HG03520 (cell line): ENCODE measurements around the gene FGF2.
"Not testable (repeated sequence)": the region's sequence is repeated elsewhere in the genome, so short reads cannot be mapped to it uniquely, and the experiment has no call there.

Source experiments
- ATAC-seq: cut with Tn5 transposase; IDR thresholded peaks from one replicate; pipeline ENCODE4 v1.9.1; 2021; ENCODE audit warnings: mild to moderate bottlenecking, moderate library complexity; ENCODE audit not compliant: unreplicated experiment

FGF2 gene

DNA sequence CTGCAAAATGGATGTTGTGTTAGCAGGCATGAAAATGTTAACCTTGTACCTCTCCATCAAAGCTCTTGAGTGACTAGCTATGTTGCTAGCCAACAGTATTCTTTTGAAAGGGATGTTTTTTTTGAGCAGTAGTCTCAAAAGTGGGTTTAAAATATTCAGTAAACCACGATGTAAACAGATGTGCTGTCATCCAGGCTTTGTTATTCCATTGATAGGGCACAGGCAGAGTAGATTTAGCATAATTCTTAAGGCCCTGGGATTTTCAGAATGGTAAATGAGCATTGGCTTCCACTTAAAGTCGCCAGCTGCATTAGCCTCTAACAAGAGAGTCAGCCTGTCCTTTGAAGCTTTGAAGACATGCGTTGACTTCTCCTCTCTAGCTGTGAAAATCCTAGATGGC lies 18.4 kb downstream of the FGF2 start:
- ATAC-seq, result no peak

DNA sequence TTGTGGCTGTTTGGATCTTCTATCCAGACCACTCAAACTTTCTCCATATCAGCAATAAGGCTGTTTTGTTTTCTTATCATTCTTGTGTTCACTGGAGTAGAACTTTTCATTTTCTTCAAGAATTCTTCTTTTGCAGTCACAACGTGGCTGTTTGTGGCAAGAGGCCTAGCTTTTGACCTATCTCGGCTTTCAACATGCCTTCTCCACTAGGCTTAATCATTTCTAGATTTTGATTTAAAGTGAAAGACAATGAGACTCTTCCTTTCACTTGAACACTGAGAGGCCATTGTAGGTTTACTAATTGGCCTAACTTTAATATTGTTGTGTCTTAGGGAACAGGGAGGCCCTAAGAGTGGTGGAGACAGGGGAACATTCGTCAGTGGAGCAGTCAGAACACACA lies 19.1 kb downstream of the FGF2 start:
- no peak for ATAC-seq

DNA sequence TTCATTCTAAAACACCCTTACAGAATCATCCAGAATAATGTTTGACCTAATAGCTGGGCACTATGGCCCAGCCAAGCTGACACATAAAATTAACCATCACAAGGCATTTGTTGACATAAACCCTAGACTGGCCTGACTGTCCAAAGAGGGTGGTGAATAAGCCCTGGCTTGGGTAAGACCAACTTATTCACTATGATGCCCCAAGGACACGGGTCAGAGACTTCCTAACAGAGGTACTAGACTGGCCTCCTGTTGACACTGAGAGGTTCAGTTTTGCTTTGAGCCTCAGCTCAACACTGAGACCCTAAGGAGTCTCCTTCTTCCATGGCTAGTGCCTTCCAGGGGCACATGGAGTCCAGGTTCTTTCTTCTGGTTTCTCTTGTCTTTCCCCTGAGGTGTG lies 21.3 kb downstream of the FGF2 start:
- no peak for ATAC-seq

DNA sequence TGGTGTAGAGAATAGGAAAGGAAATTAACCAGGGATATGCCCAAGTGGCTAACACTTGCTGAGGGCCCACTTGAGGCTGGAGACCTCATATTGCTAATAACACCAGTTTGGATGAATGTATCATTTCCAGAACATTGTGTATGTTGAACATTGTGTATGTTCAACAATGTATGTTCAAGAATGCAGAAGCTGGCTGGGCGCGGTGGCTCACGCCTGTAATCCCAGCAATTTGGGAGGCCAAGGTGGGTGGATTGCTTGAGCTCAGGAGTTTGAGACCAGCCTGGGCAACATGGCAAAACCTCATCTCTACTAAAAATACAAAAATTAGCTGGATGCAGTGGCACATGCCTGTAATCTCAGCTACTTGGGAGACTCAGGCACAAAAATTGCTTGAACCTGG lies 23.2 kb downstream of the FGF2 start:
- ATAC-seq, result not testable (repeated sequence)

DNA sequence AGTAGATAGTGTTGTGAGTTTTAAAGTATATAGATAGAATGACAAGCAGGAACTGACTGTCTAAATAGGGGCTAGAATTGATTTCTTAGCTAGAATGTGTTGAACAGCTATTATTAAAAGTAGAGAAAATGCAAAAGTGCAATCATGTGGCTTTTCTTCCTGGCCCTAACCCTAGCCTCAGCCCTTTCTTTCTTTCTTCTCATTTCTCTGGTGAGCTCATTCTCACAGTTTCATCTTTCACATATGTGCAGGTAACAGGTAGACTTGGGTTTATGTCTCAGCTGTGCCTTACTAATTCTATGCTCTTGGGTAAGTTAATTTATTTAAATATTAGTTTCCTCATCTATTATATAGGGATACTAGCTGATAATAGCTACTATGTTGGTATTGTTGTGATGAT lies 24.9 kb downstream of the FGF2 start:
- no peak for ATAC-seq

DNA sequence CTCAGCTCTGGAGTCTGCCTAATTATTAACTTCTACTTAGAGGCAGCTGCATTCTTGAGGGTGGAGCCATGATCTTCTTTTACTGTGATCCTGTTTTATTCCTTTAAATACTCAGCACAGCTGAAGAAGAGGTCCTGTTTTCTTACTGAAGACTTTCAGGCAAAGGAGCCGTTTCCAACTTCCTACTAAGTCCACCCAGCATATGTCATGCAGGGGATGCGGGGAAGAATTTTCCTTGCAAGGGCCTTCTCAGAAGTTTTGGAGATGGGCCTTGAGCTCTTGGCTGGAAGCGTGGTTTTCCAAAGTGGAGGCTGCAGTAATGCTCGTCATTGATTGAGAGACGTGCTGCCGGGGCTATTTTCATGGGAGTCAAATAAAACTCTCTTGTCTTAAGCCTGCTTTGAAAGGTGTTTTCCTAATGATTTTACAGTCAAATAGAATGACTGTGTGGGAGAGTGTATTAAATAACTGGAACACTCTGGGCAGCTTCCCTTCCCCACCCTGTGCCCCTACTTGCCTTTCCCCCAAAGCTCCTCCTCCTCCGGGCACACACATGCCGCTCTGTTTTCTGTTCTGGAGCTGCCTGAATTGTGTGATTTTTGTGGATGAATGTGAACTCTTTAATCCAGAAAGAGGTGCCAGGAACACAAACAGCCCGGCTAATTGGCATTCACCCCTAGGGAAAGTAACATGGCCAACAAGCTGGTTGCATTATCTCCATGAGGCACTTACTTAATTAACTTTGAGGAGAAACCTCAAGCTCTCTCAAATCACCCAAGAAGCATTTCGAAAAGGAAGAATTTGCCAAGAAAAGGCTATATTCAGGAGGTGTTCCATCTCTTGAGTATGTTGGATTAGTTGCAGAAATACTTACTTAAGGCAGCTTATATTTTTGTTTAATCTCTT lies 28.1 kb downstream of the FGF2 start:
- ATAC-seq, result no peak

DNA sequence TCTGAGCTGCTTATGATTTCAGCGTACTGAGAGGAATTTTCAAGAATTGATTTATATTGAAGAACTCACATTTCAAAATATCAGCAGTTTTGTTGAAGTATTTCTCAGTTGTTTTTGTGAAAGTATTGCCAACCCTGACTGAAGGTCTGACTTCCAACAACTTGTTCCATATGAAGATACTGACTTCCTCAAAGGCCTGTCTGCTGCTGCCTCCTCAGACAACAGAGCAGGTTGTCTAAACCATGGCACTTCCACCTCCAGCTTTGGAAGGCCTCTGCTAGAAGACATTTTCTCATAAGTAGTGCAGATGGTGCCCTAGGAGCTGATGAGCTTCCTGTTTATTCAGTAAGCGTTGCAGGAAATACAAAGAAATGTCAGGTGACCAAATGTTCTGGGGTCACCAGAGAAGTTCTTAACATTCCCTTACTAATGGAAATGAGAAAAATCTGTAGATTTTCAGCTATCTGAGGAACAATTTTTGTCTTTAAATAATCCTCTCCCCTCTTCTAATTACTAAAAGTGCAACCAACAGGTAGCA lies 28.8 kb downstream of the FGF2 start:
- ATAC-seq, result no peak

DNA sequence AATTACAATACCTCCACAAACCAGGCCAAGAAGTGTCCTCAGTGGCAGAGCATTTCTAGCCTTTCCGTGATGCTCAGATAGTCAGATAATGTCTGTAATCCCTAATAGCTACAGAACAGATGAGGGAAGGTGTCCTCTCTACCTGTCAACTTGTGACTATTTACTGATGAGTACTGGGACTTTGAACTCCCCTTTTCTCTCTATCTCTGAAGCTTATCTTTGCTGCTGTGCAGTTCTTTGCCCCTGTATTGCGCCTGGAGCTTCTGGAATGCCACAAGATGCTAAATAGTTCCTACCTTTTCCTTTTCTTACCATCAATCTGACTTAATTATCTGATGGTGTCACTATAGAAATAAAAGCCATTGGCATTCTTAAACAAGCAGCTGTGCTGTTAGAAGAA lies 30.5 kb downstream of the FGF2 start:
- no peak for ATAC-seq

DNA sequence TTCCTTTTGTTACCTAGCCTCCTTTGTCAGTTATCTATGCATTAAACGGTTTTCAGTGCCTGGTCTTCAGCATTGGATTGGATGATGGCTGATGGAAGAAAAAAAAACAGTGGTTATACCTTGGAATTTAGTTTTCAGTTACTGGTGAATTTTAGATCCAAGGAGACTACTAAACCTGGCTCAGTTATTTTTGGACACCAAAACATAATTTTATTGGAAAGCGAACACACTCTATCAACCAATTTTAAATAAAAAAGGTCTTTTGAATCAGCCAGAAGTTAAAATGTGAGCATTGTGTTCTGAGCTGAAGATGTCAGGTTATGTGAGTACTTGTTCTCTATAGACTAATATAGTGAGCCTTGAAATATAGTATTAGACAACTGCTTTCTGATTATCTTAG lies 32.1 kb downstream of the FGF2 start:
- no peak for ATAC-seq

DNA sequence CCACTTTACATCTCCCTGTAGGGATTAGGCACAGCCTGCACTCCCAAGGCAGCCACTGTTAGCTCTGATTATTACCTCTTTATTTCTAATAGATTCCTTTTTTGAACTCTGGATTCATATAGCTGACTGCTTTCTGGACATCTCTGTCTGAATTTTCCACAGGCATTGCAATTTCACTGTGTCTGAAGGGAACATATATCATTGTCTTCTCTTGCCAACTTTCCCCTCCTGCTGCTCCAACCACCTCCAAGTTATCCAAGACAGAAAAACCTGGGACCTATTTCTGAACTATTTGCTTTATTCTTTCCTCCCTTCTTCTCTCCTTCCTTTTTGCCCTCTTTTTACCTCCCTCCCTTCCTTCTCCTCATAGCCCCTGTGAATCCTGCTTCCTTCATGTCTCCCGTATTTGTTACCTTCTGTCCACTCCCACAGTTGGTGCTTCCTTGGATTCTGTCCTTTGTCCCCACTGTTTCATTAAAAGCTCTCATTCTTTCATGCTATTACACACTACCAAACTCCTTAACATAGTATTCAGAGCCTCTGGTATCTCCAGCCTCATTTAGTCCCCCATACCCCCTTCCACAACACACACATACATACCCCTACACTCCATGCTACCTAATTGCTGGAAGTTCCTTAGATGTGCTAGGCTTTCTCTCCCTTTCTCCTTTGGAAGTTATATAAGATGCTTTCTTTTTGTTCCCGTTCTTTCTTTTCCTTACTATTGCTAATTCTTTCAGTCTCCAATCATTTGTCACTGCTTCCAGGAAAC lies 34.7 kb downstream of the FGF2 start:
- ATAC-seq, result no peak

DNA sequence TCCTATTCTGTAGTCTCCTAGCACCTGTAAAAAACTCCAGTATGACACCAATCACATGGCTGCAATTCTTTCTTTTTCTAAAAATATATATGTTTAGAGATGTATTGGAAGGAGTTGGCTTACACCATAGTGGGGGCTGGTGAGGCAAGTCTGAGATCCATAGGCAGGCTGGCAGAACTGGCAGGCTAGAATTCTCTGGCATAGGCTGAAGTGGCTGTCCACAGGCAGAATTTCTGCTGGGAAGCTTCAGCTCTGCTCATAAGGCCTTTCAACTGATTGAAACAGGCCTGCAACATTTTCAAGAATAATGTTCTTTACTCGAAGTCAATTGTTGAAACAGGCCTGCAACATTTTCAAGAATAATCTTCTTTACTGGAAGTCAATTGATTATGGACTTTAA lies 37.0 kb downstream of the FGF2 start:
- no peak for ATAC-seq

DNA sequence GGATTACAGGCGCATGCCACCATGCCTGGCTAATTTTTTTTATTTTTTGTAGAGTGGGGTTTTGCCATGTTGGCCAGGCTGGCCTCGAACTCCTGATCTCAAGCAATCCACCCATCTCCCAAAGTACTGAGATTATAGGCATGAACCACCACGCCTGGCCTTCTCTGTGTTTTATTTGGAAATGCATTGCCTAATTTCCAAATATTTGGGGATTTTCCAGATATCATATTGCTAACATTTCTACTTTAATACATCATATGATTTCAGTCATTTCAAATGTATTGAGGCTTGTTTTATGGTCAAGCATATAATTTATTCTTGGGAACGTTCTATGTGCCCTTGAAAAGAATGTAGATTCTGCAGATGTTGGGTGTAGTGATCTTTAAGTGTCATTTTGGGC lies 38.8 kb downstream of the FGF2 start:
- no peak for ATAC-seq

DNA sequence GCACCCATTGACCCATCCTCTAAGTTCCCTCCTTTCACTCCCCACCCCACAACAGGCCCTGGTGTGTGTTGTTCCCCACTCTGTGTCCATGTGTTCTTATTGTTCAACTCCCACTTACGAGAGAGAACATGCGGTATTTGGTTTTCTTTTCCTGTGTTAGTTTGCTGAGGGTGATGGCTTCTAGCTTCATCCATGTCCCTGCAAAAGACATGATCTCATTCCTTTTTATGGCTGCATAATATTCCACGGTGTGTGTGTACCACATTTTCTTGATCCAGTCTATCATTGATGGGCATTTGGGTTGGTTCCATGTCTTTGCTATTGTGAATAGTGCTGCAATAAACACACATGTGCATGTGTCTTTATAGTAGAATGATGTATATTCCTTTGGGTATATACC lies 41.6 kb downstream of the FGF2 start:
- not testable (repeated sequence) for ATAC-seq

DNA sequence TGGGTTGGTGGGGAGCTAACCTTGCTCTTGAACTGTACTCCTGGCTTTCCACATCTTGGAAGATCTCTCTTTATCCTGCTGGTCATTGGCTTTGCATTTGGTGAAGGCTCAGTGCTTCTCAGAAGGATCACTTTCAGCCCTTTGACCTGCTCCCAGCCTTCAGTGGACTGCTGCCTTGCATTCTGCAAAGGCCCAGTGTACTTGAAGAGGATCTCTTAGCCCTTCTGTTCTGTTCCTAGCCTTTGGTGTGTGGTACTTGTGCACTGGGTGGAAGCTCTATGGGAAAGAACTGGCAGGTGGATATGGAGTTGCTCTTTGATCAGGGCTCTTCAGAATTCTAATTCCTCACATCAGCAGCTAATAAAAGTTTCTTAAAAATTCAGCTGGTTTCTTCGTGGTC lies 46.5 kb downstream of the FGF2 start:
- ATAC-seq, result no peak

DNA sequence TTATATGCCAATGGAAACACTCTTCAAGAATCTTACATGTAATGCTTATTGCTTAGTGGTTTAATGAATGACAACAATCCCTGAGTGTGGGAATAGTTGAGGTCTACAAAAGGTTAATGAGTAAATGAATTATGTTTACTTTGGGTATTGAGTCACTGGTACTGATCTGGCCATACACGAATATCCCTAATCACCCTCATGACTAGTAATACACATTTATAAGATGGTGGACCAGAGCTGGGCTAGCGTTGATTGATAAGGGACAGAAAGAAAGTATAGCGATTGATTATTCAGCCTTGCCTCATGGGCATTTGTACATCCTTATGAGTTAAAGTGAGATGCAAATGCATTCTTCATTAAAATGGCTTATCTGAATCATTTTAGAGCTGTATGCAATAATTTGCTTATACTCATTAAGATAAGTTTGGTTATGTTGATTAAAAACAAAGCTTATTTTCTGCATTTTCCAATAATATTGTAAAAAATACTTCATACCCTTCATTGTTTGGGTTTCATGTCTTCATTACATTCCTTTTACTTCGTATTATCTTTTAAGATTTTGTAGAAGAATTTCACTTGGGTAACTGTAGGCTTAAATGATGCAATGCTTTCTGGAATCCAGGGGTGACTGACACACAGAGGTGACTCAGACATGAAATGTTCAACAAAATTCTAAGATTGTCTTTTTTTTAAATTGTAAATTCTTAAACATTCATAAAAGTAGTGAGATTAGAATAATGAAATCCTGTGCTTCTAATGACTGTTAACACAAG lies 47.4 kb downstream of the FGF2 start:
- ATAC-seq, result no peak

DNA sequence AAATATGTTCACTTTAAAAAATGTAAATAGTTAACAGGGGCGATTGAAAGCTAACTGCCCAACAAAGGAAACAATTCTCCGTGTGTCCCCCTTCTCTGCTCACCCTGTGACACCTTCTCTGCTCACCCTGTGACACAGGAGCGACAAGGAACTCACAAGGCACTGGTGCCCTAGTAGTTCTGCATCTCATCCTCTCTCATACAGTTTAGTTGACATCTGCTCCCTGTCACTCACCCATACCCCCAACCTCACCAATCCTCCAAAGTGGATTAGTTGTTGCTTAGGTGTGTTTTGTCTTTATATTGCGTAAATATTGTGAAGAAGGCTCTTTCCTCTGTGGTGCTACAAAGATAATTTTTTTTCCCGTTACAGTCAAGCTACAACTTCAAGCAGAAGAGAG lies 49.3 kb downstream of the FGF2 start:
- no peak for ATAC-seq

DNA sequence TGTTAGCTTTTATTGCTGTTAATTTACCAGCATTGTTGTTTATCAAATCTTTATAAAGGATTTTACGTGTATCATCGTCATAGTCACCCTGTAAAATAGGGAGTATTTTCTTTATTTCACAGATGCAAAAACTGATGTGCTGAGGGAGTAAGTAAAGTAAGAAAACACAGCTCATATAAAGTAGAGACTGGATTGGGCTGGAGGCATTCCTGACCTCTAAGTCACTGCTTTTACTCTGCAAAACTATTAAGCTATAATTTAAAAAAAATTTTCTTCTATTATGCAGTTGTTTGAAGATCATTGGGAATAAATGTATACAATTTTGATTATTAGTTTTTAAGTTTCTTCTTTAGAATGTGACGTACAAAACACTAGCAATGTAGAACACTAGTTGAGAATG lies 49.8 kb downstream of the FGF2 start:
- ATAC-seq, result no peak

DNA sequence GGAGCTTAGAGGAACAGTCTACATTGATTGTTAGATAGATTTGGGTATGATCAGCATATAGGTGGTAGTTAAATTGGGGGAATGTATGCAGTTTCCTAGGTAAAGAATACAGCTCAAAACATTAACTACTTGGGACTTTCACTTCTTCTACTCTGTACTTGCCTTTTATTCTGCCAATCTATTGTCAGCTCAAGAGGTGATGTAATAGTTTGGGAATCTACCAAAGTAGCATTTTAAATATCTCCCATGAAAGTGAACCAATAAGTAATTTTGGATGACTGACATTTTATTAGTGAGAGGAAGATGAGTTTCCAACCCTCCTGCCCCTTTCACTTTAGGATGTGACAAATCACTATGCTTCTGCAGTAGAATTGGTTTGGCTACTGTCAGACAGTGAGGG lies 52.4 kb downstream of the FGF2 start:
- no peak for ATAC-seq

DNA sequence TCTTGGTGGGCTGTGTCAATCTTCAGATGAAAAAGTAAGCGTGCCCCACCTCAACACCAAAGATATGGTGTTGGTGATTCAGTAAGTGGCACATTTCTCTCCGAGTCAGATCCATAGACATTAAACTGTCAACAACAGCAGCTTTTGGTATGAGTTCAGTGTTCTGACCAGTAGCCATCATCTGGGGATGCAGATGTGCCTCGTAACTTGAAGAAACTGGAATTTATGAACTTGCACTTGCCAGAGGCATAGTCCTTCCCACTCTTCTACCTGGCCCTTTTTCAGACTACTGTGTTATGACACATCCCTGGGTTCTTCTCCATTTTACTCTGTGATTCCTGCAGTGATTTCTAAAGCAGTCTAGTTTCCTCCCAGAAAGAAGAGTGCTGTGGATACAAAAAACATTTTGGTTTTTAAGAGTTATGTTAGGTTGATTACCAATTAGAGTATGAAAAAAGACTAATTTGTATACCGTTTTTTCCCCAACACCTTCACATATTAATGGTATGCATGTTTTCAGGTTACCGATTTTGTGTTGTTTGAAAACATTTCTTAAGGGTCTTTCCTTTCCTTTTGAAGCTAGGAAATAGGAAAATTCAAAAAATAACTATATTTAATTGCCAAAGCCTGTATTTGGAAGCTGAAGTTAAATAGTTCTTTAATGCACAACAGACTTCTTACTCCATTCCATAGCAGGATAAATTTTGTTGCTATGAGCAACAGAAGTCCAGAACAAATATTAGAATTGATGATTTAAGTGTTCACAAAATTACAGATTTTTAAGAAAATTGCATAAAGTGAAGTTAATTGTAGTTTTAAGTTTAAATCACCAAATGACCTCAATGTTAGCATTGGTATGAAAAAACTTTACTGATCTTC lies 56.5 kb downstream of the FGF2 start:
- ATAC-seq, result no peak

DNA sequence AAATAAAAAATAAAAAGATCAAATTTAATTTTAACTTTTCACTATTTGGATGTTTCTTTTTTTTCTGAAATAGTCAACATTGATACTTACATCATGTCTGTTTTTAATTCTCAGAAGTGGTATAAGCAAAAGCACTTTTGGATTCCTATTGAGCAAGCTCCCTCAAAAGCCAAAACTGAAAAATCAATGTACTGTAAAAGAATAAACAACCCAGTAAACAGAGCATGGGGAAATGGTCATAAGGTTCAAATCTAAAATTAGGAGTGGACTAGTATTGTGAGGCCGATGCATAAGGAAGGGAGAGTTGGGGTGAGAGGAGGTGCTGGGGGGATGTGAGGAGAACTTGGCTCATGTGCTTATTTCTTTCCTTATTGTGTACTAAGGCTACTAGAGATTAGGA lies 57.9 kb downstream of the FGF2 start:
- ATAC-seq, result no peak
